Activated T-cell treated with anti-CD3 and anti-CD28 coated beads for 24 hours (primary cell): ENCODE data around the gene PDE1C.
"Not testable (repeated sequence)": the region's sequence is repeated elsewhere in the genome, so short reads cannot be mapped to it uniquely, and the experiment has no call there.

ENCODE experiments used
- DNase-seq: peaks from one replicate; pipeline ENCODE4 v3.0.0-alpha.2; 2020; ENCODE audit warnings: low read depth

The PDE1C gene

DNA sequence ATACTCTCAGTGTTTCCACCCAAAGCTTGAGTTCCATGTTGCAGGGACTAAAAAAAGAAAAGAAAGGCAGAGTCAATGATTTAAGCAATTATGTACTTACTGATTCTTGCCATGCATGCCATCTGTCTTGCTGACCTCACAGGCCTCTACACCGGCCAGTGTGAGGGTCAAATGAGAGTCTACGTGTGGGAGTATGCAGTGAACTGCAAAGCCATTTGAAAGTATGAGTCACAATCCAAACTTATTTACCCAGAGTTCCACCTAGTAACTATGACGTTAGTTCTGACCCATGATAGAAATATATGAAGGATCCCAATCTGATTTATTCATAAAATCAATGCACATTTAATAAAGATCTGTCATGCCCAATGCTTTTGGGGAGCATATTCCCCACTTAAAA is 26.5 kb downstream of the PDE1C start:
- no peak for DNase-seq

DNA sequence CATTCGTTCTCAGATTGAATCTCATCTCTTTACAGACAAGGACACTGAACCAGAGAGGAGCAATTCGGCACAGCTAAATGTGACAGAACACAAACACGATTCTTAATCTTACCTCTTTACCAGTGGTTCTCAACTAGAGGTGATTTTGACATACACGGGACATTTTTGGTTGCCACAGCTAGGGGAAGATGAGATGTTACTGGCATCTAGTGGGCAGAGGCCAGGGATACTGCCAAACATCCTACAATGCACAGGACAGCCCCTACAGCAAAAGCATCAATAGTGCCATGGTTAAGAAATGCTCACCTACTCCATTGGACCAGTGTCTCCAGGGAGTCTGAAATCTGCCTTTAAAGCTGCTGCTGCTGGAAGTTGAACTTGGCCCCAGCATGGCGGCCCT is 27.3 kb downstream of the PDE1C start:
- no peak for DNase-seq

DNA sequence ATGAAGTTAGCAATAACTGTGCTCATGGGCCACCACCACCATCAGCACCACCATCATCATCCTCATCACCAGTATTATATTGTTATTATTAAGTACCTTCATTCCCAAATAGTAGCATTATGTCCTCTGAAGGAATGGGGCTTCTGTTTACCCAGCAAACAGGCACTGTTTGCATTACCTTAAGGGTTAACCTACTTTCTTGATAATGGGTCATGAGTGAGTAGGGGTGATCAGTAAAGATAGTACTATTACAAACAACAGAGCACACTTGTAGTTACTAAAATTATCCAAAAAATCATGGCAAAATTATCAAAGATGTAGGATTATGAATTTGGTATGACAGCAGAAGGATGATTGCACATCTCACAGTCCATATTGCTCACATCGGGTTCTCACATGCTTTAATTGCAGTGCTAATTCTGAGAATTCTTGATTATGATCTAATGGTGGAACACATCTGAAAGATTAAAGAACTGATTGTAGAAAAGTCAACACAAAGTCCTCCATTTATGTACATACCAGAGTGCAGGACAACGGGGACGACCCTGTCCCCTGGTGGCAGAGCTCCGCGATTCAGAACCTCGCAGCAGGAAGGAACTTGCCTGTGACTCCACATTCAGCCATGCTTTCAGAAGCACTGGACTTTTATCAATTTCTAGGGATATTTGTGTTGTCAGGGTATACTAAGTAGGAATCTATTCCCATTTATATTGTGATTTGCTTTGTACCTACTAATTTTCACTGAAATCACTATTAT is 31.0 kb downstream of the PDE1C start:
- DNase-seq, result no peak

DNA sequence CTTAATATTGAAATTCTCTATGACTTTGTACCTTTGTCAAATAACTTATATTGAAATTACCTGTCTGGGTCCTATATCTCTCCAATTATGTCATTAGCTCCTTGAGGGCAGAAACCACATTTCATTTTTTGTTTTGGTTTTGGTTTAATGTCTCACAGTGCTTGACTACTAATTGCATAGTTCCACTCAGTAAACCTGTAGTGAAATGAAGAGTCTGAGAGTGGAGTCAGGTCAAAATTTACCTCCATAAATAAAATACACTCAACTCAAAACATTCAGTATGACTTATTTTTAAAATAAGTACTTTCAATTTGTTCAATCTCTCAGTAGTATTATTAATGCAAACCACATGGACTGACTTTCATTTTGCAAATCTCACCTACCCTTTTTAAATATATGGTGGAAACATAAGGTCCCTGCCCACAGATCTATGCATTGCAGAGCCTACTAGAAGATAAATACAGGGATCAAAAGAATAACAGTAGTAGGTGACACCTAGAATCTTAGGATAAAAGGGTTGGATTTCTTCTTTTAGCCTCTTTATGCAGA is 32.5 kb downstream of the PDE1C start:
- no peak for DNase-seq

GRCh38 chr7:32036557-32036956 is 33.6 kb downstream of the PDE1C start:
- no peak for DNase-seq

DNA sequence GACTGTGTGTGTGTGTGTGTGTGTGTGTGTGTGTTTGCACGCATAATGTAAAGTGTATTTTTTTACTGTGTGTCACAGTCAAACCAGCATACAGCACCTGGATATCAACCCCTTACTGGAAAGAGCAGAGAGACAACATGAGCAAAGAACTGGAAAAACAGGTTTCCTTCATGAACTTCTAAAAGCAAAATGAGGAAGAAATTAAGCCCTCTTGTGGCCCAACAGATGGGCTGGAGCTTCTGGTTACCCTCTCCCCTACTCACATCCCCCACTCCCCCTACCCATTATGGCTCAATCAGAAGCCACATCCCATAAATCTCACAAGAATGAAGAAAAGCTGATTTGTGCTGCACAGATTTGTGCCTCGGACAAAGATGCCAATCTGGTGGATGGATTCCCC is 36.2 kb downstream of the PDE1C start:
- DNase-seq, result no peak

DNA sequence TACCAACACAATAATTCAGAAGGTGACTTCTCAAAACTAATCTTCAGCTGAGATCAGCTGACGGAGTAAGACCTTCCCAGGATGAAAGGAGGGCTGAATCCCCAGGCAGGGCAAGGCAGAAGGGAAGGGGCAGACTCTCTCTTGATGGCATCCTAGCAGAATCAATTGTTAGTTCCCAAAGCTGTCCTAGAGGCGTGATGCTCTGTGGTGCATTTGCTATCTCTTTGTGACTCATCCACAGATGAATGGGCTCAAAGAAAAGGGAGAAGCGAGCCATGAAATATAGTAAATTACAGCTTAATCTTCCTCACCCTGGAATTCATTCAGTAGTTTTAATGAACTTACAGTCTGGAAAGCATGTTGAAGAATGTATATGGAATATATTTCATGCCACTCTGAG is 37.2 kb downstream of the PDE1C start:
- no peak for DNase-seq

DNA sequence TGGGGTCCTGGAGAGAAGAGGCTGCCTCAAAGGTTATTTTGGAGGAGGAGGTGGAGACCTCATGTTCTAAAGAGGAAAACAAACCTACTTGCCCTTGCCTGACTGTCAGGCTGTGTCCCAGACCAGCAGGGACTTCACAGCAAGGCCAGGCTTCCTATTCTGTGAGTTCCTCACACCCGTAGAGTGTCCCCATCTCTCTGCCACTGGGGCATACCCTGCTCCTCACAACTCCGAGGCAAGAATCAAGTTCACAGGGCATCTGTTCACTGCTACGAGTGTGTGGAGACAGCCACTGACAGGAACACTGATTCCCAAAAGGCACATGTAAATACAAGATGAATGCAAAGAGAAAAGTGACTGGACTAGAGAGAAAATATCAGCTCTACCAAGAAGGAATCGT is 38.0 kb downstream of the PDE1C start:
- DNase-seq, result no peak

GRCh38 chr7:32030904-32031692 is 39.1 kb downstream of the PDE1C start:
- no peak for DNase-seq

DNA sequence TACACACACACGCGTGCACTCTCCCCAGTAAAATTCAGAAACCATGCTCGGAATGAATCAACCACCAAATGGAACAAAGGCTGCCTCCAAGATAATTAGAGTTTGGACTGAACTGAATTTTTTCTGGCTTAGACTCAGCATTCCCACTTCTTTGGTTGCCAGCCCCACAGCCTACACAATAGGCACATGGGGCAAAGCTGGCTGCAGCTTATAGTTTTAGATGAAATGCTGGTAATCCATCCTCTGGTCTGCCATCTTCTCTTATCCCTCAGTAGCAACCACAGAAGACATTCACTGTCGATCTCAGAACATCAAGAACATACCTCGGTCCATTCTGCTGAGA is 44.2 kb downstream of the PDE1C start:
- DNase-seq, result no peak

DNA sequence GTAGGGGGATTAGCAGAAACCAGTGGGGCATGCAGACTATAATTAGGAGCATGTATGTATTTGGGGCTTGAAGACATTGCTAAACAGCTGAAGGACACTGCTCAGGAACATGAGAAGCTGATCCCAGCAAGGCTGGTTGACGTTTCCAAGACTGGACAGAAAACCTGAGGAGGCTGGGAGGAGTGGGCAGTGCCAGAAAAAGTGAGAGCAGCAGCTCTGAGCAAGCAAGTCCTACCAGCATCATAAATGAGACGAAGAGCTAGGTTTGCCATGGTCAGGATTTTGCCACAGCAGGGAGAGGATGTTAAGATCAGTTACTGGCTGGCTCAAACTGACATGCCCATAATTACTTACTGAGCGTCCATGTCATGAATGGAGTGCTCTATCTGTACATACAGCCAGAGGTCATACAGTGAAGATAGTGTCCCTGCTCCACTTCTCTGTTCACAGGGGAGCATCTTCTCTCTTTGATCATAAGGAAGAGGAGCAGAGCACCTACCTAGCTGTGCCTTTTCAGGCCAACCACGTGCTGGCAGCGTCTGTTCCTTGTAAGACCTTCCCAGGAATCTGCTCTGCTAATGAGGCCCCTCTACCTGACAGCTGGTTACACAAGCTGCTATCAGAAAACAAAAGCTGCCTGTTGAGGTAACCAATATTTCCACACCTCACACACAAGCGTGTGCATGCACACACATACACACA is 44.7 kb downstream of the PDE1C start:
- DNase-seq, result no peak

DNA sequence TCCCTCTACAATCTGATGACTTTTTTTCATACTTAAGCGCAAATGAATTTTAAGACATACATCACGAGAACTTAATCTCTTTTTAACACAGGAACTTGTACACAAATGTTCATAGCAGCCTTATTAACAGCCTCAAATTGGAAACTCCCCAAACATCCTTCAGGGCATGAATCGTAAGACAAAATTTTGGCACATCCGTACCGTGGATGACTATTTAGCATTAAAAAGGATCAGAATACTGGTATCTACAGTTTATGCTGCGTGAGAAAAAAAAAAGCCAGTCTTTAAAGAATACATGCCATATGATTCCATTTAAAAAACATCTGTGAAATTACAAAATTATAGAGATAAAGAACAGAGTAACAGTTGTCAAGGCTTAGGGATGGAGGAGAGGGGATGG is 46.8 kb downstream of the PDE1C start:
- DNase-seq, result no peak

GRCh38 chr7:32022966-32023365 is 47.2 kb downstream of the PDE1C start:
- no peak for DNase-seq

DNA sequence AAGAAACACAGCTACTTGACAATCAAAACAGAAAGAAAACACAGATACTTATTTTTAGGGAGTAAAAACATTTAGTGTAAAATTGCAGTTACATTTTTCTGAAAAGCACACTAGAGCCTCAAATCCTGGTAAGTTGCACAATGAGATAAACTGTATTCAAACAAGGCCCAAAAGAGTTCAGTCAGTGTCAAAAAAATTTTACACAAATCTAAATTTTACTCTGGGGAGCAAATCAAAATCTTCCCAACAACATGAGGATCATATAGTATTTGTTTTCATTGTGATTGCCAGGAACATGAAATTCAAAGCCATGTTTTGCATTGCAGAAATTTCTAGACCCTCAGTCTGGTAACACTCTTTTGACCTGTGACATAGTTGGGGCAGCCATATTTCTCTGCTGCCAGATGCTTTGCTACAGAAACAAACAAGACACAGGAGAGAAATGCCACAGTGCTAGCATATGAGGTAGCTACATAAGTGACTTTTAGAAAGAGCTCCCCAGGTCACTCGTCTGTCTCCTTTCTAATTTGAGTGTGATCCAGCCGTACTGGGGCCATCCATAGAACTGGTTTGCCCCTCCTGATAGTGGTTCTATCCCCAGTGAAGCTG is 49.6 kb downstream of the PDE1C start:
- no peak for DNase-seq

DNA sequence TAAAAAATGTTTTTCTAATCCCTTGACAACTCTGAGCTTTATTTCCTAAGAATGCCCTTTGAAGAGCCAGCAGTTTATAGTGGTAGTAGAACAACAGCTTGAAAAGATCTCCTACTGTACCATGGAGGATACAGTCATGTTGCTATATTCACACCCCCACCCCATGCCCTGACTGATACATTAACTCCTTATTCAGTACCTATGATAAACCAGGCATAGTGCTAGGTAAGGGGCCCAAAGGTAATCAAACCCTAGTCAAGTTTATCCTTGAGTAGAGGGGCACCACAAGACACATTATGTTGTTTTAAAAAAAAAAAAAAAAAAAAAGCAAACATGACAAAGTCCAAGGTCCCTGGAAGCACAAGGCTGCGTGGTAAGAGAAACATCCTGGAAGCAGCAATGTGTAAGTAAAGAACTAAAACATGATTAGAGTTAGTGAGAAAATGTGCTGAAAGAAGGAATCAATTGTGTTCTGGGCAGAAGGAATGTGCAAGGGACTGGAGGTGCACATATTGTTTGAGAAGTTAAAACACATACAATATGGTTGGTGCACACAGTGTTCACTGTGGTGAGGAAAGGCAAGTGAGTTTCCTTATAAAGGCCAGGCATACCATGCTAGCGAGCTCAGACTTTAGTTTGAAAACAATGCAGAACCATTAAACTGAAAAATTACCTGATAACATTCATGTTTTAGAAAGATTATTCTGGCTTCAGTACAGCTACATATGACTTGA is 51.2 kb downstream of the PDE1C start:
- DNase-seq, result no peak

- no peak for DNase-seq
Observed at GRCh38 chr7:32015133-32015532, 55.1 kb downstream of the PDE1C start.

GRCh38 chr7:32013471-32013870 is 56.7 kb downstream of the PDE1C start:
- not testable (repeated sequence) for DNase-seq

- no peak for DNase-seq
Observed at GRCh38 chr7:32005577-32005976, 64.6 kb downstream of the PDE1C start.

DNA sequence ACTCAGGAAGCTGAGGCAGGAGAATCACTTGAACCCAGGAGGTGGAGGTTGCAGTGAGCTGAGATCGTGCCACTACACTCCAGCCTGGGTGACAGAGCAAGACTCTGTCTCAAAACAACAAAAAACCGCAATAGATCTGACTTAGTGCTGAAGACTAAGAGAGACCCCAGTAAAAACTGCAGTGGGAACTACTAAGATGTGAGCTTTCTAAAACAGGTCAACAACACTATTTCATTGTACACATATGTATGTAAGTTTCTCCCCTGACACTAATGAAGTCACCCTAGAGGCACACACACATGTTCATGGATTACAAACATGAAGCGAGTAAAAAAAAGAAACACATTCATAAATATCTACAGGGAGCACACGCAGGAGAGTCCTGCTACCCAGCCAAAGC is 68.3 kb downstream of the PDE1C start:
- DNase-seq, result no peak

DNA sequence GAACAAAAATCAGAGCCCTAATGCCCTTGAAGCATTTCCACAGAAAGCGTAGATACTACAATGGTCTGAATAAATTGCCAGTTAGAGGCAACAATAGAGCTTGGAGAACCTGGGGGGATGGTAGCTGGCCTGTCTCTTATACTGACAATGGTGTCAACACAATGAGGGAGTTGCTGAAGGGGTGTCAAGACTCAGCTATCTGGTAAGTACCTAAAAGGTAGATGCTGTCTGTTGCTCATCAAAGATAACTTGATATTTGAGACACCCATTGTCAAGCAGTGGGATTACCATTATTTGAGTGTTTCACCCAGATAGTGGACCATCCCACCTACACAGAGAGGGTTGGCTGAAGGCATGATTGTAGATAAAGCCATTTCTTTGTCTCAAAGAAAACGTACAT is 72.8 kb downstream of the PDE1C start:
- no peak for DNase-seq

- no peak for DNase-seq
Observed at GRCh38 chr7:31995134-31995533, 75.1 kb downstream of the PDE1C start.

- DNase-seq, result no peak
Observed at GRCh38 chr7:31991846-31992245, 78.4 kb downstream of the PDE1C start.
